Gastrocnemius medialis (tissue), 4 donors: Measurements from ENCODE around the gene SPECC1. TPM values are rescaled to one million over a fixed set of nuclear protein-coding genes. Genes with fewer than 3 reads are reported as not detected.
"Not testable (repeated sequence)": the region's sequence is repeated elsewhere in the genome, so short reads cannot be mapped to it uniquely, and the experiment has no call there.

Experiments
- ATAC-seq, 2 donors: fragments of 150-250 bp; one replicate each; pipeline ENCODE4 v1.9.1; 2016
- DNase-seq, 2 donors: peaks; one replicate each; pipeline ENCODE4 v3.0.0-alpha.2; 2019
- H3K27ac ChIP-seq, 4 donors: fragments of 200-600 bp; sonication (generic); 1 replicate in 1 of 4; 2 replicates in 3 of 4; pipeline ENCODE4 v1.5.1; 2016 to 2018; ENCODE audit warnings: mild to moderate bottlenecking in 2 of 4, moderate library complexity in 1 of 4
- H3K27me3 ChIP-seq, 3 donors: fragments of 200-600 bp; sonication (generic) in 2 of 3; 1 replicate in 1 of 3; 2 replicates in 2 of 3; pipeline versions ENCODE4 v1.5.1 to v1.6.0; 2016 to 2019; ENCODE audit warnings: mild to moderate bottlenecking in 1 of 3, moderate library complexity in 1 of 3
- H3K36me3 ChIP-seq, 2 donors: fragments of 200-600 bp; sonication (generic) in 1 of 2; one replicate each; pipeline ENCODE4 v1.5.1; 2017 to 2018
- H3K4me1 ChIP-seq, 2 donors: fragments of 200-600 bp; sonication (generic) in 1 of 2; one replicate each; pipeline ENCODE4 v1.5.1; 2016 to 2017; ENCODE audit warnings: mild to moderate bottlenecking in 2 of 2
- H3K4me3 ChIP-seq, 4 donors: fragments of 200-600 bp; sonication (generic) in 3 of 4; 1 replicate in 1 of 4; 2 replicates in 3 of 4; pipeline ENCODE4 v1.5.1; 2016 to 2019; ENCODE audit warnings: mild to moderate bottlenecking in 2 of 4
- H3K9me3 ChIP-seq, 3 donors: fragments of 200-600 bp; sonication (generic) in 2 of 3; 1 replicate in 1 of 3; 2 replicates in 2 of 3; pipeline ENCODE4 v1.5.1; 2016 to 2019
- POLR2A ChIP-seq, 2 donors: fragments of 450-650 bp; IDR thresholded peaks; one replicate each; pipeline ENCODE4 v1.6.1; 2017; ENCODE audit warnings: antibody characterized with exemption in 2 of 2, mild to moderate bottlenecking in 2 of 2, moderate library complexity in 2 of 2
- in situ Hi-C, 4 donors: fragments of 200-750 bp; cut with MboI; loops; one replicate each; pipeline versions ENCODE4 v1.15.0 to v1.8.0; 2017; ENCODE audit warnings: low sequenced_read_pairs in 4 of 4
- intact Hi-C: fragments of 100-400 bp; cut with DNase I; formaldehyde crosslinking; loops from one replicate; pipeline ENCODE4 v1.15.1; 2023; ENCODE audit warnings: low total_unique reads
- total RNA-seq, 4 donors: library from RNA; depleted of rRNA; stranded (reverse); fragments of >200 nt; gene quantifications; one replicate each; pipeline versions ENCODE4 v1.1.0 to v1.2.3, GENCODE V29; 2016
- TF ChIP-seq, protein P1 (sequence below), 5 experiments: fragments of 450-650 bp in 3 of 5; fragments of 200-600 bp in 2 of 5; sonication (generic) in 2 of 5; IDR thresholded peaks in 4 of 5; conservative IDR thresholded peaks in 1 of 5; 1 replicate in 4 of 5; 2 replicates in 1 of 5; pipeline ENCODE4 v1.5.1; 2016 to 2019; ENCODE audit warnings: antibody characterized with exemption in 5 of 5, mild to moderate bottlenecking in 3 of 5, moderate library complexity in 3 of 5

Gene SPECC1
- total RNA-seq, 4 donors from 2014 or later: 6.1 to 17.9 (median 9.5) TPM

DNA sequence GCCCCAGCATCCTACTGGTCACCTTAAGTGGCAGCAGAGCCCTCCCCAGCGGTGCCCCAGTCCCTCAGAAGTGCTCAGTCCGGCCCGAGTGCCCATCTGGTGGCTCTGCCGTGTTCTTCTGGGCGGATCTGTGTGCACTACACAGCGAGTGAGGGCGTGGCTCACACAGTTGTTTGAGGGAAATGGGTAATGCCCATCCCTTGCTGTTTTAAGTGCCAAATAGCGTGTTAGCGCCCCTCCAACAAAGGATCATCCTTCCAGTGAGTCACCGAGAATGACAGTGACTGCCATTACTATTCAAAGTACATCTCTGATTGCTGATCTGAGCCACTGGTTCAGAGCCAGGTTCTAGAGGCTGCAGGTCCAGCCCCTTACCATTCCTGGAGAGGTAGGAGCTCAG is 306.2 kb downstream of the SPECC1 start:
- Histone ChIP-seq H3K36me3 (no peaks in the 10 kb centered on the region), H3K9me3 (no peaks in the 10 kb centered on the region), H3K27ac (no peak overlapping the region), H3K4me1 (no peaks in the 10 kb centered on the region), H3K27me3 (no peaks in the 10 kb centered on the region), H3K4me3 (no peak overlapping the region)
- DNase-seq (no peak), ATAC-seq (no peak)
- in situ Hi-C loops (loop anchor here in 3 of 4 donors (10.0 to 25.0 kb wide), 3 partner anchors 91 to 328 kb away; partner anchors contain the start of gene AKAP10 (in 2 of the 3)), intact Hi-C loops (no loop called here)
- no peak for TF ChIP-seq POLR2A (IDR thresholded peaks at IDR 0.05)
- TF ChIP-seq, protein P1, sequence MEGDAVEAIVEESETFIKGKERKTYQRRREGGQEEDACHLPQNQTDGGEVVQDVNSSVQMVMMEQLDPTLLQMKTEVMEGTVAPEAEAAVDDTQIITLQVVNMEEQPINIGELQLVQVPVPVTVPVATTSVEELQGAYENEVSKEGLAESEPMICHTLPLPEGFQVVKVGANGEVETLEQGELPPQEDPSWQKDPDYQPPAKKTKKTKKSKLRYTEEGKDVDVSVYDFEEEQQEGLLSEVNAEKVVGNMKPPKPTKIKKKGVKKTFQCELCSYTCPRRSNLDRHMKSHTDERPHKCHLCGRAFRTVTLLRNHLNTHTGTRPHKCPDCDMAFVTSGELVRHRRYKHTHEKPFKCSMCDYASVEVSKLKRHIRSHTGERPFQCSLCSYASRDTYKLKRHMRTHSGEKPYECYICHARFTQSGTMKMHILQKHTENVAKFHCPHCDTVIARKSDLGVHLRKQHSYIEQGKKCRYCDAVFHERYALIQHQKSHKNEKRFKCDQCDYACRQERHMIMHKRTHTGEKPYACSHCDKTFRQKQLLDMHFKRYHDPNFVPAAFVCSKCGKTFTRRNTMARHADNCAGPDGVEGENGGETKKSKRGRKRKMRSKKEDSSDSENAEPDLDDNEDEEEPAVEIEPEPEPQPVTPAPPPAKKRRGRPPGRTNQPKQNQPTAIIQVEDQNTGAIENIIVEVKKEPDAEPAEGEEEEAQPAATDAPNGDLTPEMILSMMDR (IDR thresholded peaks at IDR 0.05 in 4 of 5, conservative IDR thresholded peaks at IDR 0.05 in 1 of 5): no peak

DNA sequence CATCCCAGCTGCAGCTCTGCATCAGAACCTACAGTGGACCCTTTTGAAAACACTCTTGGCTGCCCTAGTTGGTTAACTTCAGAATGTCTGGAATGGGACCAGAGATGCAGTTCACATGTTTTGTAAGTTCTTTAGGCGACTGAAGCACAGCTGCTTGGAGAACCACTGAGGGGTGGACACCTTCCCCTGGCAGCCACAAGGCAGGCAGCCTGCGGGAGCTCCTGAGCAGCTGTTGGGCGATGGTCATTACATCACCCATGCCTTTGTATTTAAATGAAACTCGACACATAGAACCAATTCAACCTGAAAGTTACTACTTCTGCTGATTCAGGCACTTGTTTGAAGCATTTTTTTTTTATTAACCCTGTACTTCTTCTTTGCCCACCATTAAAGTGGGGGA is 306.7 kb downstream of the SPECC1 start:
- Histone ChIP-seq H3K4me1 (no peaks in the 10 kb centered on the region), H3K27ac (no peak overlapping the region), H3K4me3 (no peak overlapping the region), H3K27me3 (no peaks in the 10 kb centered on the region), H3K36me3 (no peaks in the 10 kb centered on the region), H3K9me3 (no peaks in the 10 kb centered on the region)
- no peak for ATAC-seq
- intact Hi-C loops (no loop called here), in situ Hi-C loops (loop anchor here in 3 of 4 donors (10.0 to 25.0 kb wide), 3 partner anchors 91 to 329 kb away; partner anchors contain the start of gene AKAP10 (in 2 of the 3))
- no peak for TF ChIP-seq POLR2A (IDR thresholded peaks at IDR 0.05)
- TF ChIP-seq, protein P1 (IDR thresholded peaks at IDR 0.05 in 4 of 5, conservative IDR thresholded peaks at IDR 0.05 in 1 of 5): no peak
- DNase-seq: no peak

DNA sequence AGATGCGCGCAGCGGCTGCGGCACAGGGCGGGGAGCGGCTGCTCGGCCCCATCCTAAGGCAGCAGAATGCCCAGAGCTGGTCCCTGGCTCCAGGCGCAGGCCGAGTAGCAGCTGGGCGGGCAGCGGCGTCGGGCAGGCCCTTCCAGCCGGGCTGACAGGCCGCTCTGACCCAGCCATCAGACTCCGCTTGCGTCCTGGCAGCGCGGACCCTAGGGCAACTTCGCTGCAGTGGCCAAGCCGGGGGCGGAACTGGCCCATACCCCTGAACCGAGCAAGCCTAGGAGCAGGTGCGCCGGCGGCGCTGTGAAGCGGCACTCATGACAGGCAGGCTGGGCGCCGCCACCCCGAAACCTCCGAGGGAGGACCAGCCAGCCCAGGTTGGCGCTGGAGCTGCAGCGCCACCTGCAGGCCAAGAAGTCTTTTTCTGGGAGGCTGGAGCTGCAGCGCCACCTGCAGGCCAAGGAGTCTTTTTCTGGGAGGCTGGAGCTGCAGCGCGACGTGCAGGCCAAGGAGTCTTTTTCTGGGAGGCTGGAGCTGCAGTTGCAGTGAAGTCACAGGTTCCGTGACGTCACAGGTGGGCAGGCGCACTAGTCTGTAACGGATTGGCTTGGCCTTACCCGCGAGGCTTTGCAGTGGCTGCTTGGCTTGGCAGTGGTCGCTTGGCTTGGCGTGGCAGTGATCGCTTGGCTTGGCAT is 311.5 kb downstream of the SPECC1 start:
- not testable (repeated sequence) for H3K4me1 ChIP-seq, H3K27me3 ChIP-seq, H3K36me3 ChIP-seq, H3K9me3 ChIP-seq
- ATAC-seq: peak; percentile 27 to 39
- TF ChIP-seq, protein P1 (IDR thresholded peaks at IDR 0.05 in 4 of 5, conservative IDR thresholded peaks at IDR 0.05 in 1 of 5): peak; percentile 30 to 93 (median 76)
- H3K27ac ChIP-seq: peak overlapping the region in 1 of 4 donors; percentile 64
- in situ Hi-C loops: loop anchor here in 3 of 4 donors (25.0 kb wide), 2 partner anchors 108 to 333 kb away; partner anchors contain the start of gene AKAP10 (in 2 of the 3)
- DNase-seq: peak in 1 of 2 donors; percentile 22
- intact Hi-C loops: loop anchor here (2.0 kb wide), 1 partner anchor 198 kb away; no protein-coding TSS in a partner anchor
- peak overlapping the region; percentile 39 to 47 (median 43) for H3K4me3 ChIP-seq

DNA sequence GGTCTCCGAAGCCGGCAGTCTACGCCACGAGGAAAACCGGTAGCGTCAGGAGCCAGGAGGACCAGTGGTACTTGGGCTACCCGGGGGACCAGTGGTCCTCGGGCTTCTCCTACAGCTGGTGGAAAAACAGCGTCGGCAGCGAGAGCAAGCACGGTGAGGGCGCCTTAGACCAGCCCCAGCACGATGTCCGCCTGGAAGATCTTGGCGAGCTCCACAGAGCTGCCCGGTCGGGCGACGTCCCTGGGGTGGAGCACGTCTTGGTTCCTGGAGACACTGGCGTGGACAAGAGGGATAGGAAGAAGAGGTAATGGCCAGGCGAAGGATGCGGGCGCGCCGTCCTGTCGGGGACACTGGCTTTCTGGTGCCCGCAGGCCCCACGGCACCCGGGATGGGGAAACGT is 312.2 kb downstream of the SPECC1 start:
- not testable (repeated sequence) for H3K9me3 ChIP-seq, ATAC-seq, H3K27me3 ChIP-seq, H3K4me1 ChIP-seq, DNase-seq, H3K4me3 ChIP-seq, H3K36me3 ChIP-seq, H3K27ac ChIP-seq
- intact Hi-C loops: loop anchor here (2.0 kb wide), 1 partner anchor 199 kb away; no protein-coding TSS in a partner anchor
- in situ Hi-C loops: loop anchor here in 3 of 4 donors (25.0 kb wide), 2 partner anchors 109 to 334 kb away; partner anchors contain the start of gene AKAP10 (in 2 of the 3)

DNA sequence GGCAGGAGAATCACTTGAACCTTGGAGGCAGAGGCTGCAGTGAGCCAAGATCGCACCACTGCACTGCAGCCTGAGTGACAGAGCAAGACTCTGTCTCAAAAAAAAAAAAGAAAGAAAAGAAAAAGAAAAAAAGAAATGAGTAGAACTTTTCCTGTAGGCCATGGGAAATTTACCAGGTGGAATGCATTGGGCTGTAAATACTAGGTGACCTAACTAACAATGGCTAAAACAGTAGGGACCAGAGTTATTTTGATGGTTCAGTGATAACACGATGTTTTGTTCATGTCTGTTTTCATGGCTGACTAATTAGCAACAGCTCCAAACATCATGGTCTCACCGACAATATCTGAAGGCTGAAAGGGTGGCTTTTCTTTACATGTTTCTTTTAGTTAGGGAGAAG is 318.6 kb downstream of the SPECC1 start:
- H3K4me3 ChIP-seq, ATAC-seq, intact Hi-C loops, H3K27me3 ChIP-seq, in situ Hi-C loops, DNase-seq, H3K27ac ChIP-seq, H3K9me3 ChIP-seq, H3K4me1 ChIP-seq, H3K36me3 ChIP-seq: not testable (repeated sequence)

DNA sequence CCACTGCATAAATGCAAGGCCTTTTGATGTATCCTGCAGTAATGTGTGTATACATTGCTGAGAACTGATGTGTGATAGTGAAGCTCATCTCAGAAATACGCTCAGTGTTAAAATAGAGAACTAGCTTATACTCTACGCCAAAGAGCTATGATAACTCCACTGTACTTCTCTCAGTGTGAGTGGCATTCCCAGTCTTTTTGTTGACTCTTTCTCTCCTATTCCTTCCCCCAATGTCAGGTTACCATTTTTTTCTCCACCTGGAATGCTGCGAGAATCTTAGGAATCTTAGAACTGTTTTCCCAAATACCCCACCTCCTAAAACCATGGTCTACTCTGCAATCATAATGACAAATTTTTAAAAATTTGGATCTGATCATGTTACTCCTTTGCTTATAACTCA is 342.2 kb downstream of the SPECC1 start:
- H3K9me3 ChIP-seq, H3K27me3 ChIP-seq, H3K36me3 ChIP-seq, DNase-seq, ATAC-seq, H3K4me1 ChIP-seq, H3K27ac ChIP-seq, H3K4me3 ChIP-seq, intact Hi-C loops, in situ Hi-C loops: not testable (repeated sequence)

DNA sequence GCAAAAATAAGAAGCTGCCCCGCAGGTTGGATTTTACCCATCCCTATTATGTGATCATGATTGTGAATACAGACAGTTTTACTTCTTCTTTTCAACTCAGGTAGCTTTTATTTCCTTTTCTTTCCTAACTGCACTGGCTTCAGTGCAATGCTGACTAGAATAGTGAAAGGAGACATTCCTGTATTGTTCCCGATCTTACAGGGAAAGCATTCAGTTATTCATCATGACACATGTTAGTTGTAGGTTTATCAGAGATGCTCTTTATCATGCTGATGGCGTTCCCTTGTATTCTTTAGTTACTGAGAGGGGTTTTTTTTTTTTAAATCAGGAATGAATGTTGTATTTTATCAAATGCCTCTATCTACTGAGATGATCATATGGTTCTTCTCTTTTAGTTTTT is 343.4 kb downstream of the SPECC1 start:
- H3K27me3 ChIP-seq, H3K4me3 ChIP-seq, in situ Hi-C loops, H3K36me3 ChIP-seq, DNase-seq, intact Hi-C loops, H3K27ac ChIP-seq, H3K4me1 ChIP-seq, H3K9me3 ChIP-seq, ATAC-seq: not testable (repeated sequence)

DNA sequence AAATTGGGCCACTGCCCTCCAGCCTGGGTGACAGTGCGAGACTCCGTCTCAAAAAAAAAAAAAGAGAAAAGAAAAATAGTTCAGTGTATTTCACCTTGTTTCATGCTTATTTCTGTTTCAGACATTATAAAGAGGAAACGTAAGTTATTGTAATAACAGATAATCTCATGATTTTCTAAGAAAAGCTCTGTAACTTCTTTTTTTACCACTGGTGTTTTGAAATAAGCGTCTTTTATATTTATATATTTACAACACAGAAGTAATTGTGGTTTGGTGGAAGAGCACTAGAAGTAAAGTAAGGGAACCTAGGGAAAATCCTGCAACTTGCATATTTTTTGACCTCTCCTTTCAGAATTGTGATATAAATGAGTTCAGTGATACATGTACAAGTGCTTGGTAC is 354.7 kb downstream of the SPECC1 start:
- H3K4me1 ChIP-seq, in situ Hi-C loops, H3K36me3 ChIP-seq, ATAC-seq, H3K27ac ChIP-seq, DNase-seq, H3K27me3 ChIP-seq, intact Hi-C loops, H3K9me3 ChIP-seq, H3K4me3 ChIP-seq: not testable (repeated sequence)
